DND-41 (cell line): Measurements from ENCODE around the gene TOMM5.

Experiments used
- ATAC-seq: fragments of 200-7000 bp; cut with Tn5 transposase; 3 replicates; pipeline ENCODE4 v1.9.1; 2021; ENCODE audit warnings: low read depth; ENCODE audit not compliant: insufficient read depth
- DNase-seq: peaks from one replicate; pipeline ENCODE4 v3.0.0-alpha.2; 2020
- H2AFZ ChIP-seq: 2 replicates; pipeline ENCODE4 v1.6.0; 2012; ENCODE audit warnings: low read depth, low read length
- H3K27ac ChIP-seq: 2 replicates; pipeline ENCODE4 v1.5.1; 2012; ENCODE audit warnings: low read length, inconsistent platforms
- H3K27me3 ChIP-seq: fragments of 200-600 bp; sonication (generic); 2 replicates; pipeline ENCODE4 v1.6.0; 2012; ENCODE audit warnings: low read length, mild to moderate bottlenecking, inconsistent platforms; ENCODE audit not compliant: insufficient read depth, poor library complexity
- H3K36me3 ChIP-seq: 2 replicates; pipeline ENCODE4 v1.5.1; 2012; ENCODE audit warnings: low read length, inconsistent platforms; ENCODE audit not compliant: insufficient read depth
- H3K4me1 ChIP-seq: 2 replicates; pipeline ENCODE4 v1.5.1; 2012; ENCODE audit warnings: mild to moderate bottlenecking, low read length; ENCODE audit not compliant: insufficient read depth
- H3K4me2 ChIP-seq: 2 replicates; pipeline ENCODE4 v1.6.0; 2012; ENCODE audit warnings: mild to moderate bottlenecking, moderate library complexity, low read length, inconsistent platforms; ENCODE audit not compliant: insufficient read depth
- H3K4me3 ChIP-seq, 2 experiments: fragments of 200-600 bp in 1 of 2; shearing (Covaris generic) in 1 of 2; 2 replicates each; pipeline ENCODE4 v1.5.1; 2012 to 2016; ENCODE audit warnings: inconsistent platforms in 2 of 2, low read length in 2 of 2, mild to moderate bottlenecking in 2 of 2, low read depth in 1 of 2, moderate library complexity in 1 of 2
- H3K79me2 ChIP-seq: 2 replicates; pipeline ENCODE4 v1.6.0; 2012; ENCODE audit warnings: low read length, inconsistent platforms; ENCODE audit not compliant: insufficient read depth
- H3K9ac ChIP-seq: 2 replicates; pipeline ENCODE4 v1.6.0; 2012; ENCODE audit warnings: low read depth, mild to moderate bottlenecking, inconsistent platforms, low read length, moderate library complexity
- H3K9me3 ChIP-seq: 2 replicates; pipeline ENCODE4 v1.5.1; 2012; ENCODE audit warnings: low read length, moderate library complexity, mild to moderate bottlenecking, inconsistent platforms; ENCODE audit not compliant: insufficient read depth, severe bottlenecking
- H4K20me1 ChIP-seq: 2 replicates; pipeline ENCODE4 v1.6.0; 2012; ENCODE audit warnings: low read length; ENCODE audit not compliant: insufficient read depth
- EZH2 ChIP-seq: IDR thresholded peaks from 3 replicates; pipeline ENCODE4 v1.6.1; 2012; ENCODE audit warnings: borderline replicate concordance, low read depth, mild to moderate bottlenecking, moderate library complexity, low read length, inconsistent platforms; ENCODE audit not compliant: severe bottlenecking
- TF ChIP-seq, protein P1 (sequence below): IDR thresholded peaks from 2 replicates; pipeline ENCODE4 v1.5.1; 2012; ENCODE audit warnings: borderline replicate concordance, low read length, moderate library complexity, mild to moderate bottlenecking; ENCODE audit not compliant: poor library complexity, severe bottlenecking; ENCODE audit errors: extremely low read depth

TOMM5 gene

DNA sequence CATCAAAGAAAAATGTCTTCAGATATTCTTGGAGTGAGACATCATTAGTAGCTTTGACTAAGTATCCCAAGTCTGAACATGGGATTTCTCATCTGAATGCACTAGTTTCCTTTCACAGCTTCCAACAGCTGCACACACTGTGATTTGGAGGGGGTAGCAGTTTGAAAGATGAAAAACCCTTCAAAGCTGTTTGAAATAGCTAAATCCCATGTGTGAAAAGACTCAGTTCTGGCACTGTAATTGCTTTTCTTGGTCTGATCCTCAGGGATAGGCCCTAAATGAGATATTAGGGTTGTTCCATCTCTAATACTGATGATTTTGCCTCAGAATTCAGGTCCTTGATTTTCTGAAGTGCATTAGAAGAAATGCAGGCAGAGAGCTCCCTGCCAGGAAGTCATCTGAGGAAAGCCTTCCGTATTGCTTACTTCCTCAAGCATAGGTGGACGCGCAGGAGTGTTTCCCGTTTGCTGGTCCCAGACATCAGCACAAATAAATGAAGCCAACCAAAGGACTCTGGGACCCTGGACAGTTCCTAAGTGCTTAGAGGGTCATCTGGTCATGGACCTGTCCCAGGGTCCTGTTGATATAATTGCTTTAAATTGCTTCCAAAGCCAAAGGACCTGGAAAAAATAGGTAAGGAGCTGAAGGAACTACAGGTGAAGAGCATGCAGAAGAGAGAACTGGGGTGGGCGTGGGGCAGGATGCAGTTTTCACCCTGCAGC lies 32.8 kb upstream of the TOMM5 start:
- peaks cover 6% of the 10 kb centered on the region for H3K27me3 ChIP-seq
- ATAC-seq (no peak), DNase-seq (no peak)
- no peaks in the 10 kb centered on the region for H3K4me1 ChIP-seq
- H4K20me1 ChIP-seq: no peaks in the 10 kb centered on the region
- TF ChIP-seq, protein P1, sequence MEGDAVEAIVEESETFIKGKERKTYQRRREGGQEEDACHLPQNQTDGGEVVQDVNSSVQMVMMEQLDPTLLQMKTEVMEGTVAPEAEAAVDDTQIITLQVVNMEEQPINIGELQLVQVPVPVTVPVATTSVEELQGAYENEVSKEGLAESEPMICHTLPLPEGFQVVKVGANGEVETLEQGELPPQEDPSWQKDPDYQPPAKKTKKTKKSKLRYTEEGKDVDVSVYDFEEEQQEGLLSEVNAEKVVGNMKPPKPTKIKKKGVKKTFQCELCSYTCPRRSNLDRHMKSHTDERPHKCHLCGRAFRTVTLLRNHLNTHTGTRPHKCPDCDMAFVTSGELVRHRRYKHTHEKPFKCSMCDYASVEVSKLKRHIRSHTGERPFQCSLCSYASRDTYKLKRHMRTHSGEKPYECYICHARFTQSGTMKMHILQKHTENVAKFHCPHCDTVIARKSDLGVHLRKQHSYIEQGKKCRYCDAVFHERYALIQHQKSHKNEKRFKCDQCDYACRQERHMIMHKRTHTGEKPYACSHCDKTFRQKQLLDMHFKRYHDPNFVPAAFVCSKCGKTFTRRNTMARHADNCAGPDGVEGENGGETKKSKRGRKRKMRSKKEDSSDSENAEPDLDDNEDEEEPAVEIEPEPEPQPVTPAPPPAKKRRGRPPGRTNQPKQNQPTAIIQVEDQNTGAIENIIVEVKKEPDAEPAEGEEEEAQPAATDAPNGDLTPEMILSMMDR: no peak
- no peak for TF ChIP-seq EZH2
- H3K36me3 ChIP-seq: no peaks in the 10 kb centered on the region
- H3K9me3 ChIP-seq: no peaks in the 10 kb centered on the region
- H3K4me3 ChIP-seq: no peak overlapping the region
- H3K9ac ChIP-seq: no peak overlapping the region
- no peak overlapping the region for H3K4me2 ChIP-seq
- no peak overlapping the region for H2AFZ ChIP-seq
- no peak overlapping the region for H3K27ac ChIP-seq
- no peaks in the 10 kb centered on the region for H3K79me2 ChIP-seq

GRCh38 chr9:37624073-37624472 lies 31.7 kb upstream of the TOMM5 start:
- Histone ChIP-seq H3K4me2 (no peak overlapping the region), H4K20me1 (no peaks in the 10 kb centered on the region), H3K9me3 (no peaks in the 10 kb centered on the region), H3K36me3 (no peaks in the 10 kb centered on the region), H3K27me3 (peaks cover 6% of the 10 kb centered on the region), H3K4me3 (no peak overlapping the region), H3K27ac (no peak overlapping the region), H3K4me1 (no peaks in the 10 kb centered on the region), H2AFZ (no peak overlapping the region), H3K79me2 (no peaks in the 10 kb centered on the region), H3K9ac (no peak overlapping the region)
- ATAC-seq (no peak), DNase-seq (no peak)
- TF ChIP-seq, protein P1: no peak
- TF ChIP-seq EZH2: no peak

DNA sequence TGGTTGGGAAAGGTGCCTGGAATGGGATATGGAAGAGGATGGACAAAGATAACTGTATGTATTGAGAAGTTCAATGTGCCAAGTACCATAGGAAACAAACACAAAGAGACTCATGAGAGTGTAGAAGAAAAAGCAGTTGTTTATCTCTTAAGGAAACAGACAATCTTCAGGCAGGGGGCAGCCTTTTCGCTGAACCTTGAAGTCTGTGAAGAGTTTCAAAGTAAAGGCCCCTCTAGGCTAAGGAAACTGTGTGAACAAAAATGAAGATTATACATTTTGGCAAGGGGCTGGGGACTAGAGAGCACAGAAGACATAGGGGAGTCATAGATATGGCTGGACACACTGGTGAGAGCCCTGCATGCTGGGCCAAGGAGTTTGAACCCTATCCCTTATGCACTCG lies 30.9 kb upstream of the TOMM5 start:
- Histone ChIP-seq H3K4me2 (no peak overlapping the region), H3K27ac (no peak overlapping the region), H3K27me3 (peaks cover 8% of the 10 kb centered on the region), H3K9me3 (no peaks in the 10 kb centered on the region), H2AFZ (no peak overlapping the region), H4K20me1 (no peaks in the 10 kb centered on the region), H3K9ac (no peak overlapping the region), H3K79me2 (no peaks in the 10 kb centered on the region), H3K4me1 (no peaks in the 10 kb centered on the region), H3K36me3 (no peaks in the 10 kb centered on the region), H3K4me3 (no peak overlapping the region)
- TF ChIP-seq EZH2: no peak
- TF ChIP-seq, protein P1: no peak
- DNase-seq: no peak
- ATAC-seq: no peak

DNA sequence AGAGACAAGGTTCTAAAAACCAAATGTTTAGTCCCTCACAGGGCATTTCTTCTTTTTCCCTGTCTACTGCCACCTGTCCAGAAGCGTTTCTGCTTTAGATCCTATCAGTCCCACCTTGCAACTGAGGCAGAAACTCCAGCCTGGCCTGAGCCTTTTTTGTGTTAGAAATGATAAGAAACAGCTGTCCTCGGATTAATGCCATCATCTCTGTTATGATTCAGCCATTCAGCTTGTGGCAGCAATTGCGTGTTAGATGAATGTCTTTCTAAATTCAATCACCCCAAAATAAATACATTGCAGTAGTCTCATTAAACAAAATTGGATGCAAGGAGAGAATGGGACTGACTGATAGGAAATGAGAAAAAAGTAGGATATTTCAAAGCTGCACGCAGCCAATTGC lies 30.1 kb upstream of the TOMM5 start:
- DNase-seq: no peak
- H3K4me3 ChIP-seq: no peak overlapping the region
- no peak overlapping the region for H3K9ac ChIP-seq
- no peak overlapping the region for H3K4me2 ChIP-seq
- H3K9me3 ChIP-seq: no peaks in the 10 kb centered on the region
- TF ChIP-seq, protein P1: no peak
- no peak overlapping the region for H2AFZ ChIP-seq
- no peaks in the 10 kb centered on the region for H3K4me1 ChIP-seq
- no peaks in the 10 kb centered on the region for H4K20me1 ChIP-seq
- H3K27me3 ChIP-seq: peaks cover 8% of the 10 kb centered on the region
- ATAC-seq: no peak
- H3K36me3 ChIP-seq: no peaks in the 10 kb centered on the region
- H3K27ac ChIP-seq: no peak overlapping the region
- H3K79me2 ChIP-seq: no peaks in the 10 kb centered on the region
